CD4-positive, alpha-beta T cell (primary cell): Measurements from ENCODE around the gene UBL4A. TPM values are rescaled to one million over a fixed set of nuclear protein-coding genes. Genes with fewer than 3 reads are reported as not detected.
A peak's percentile ranks its signal among the peaks of the same experiment; 100 is the strongest.

Experiments used
- ATAC-seq: fragments of 200-7000 bp; cut with Tn5 transposase; one replicate; pipeline ENCODE4 v1.10.0; 2022; ENCODE audit warnings: mild to moderate bottlenecking; ENCODE audit not compliant: poor library complexity
- CTCF ChIA-PET: fragments of 350-600 bp; sonication (Branson Sonifier 250); formaldehyde crosslinking; loops from one replicate; lab custom pipeline; 2021; ENCODE audit warnings: antibody characterized with exemption, inconsistent platforms; lab: Charles Lee
- POLR2A ChIA-PET: fragments of 350-600 bp; sonication (Branson Sonifier 250); formaldehyde crosslinking; loops from one replicate; lab custom pipeline; 2021; ENCODE audit warnings: antibody characterized with exemption, inconsistent platforms; lab: Charles Lee
- DNase-seq, 14 experiments: peaks; one replicate each; pipeline ENCODE4 v3.0.0-alpha.2; 2013 to 2020; ENCODE audit warnings: mixed read lengths in 2 of 14
- H3K27ac ChIP-seq, 2 donors: one replicate each; pipeline versions ENCODE4 v1.5.1 to v1.7.0; 2013; ENCODE audit warnings: low read length in 2 of 2, low read depth in 1 of 2, mild to moderate bottlenecking in 1 of 2
- H3K27me3 ChIP-seq, 2 experiments: 1 replicate in 1 of 2; 2 replicates in 1 of 2; pipeline versions ENCODE4 v1.6.1 to v1.7.0; 2013; ENCODE audit warnings: low read length in 2 of 2, control low read depth in 1 of 2, mild to moderate bottlenecking in 1 of 2, moderate library complexity in 1 of 2; ENCODE audit not compliant: insufficient read depth in 2 of 2, control insufficient read depth in 1 of 2
- H3K36me3 ChIP-seq: one replicate; pipeline ENCODE4 v1.6.1; 2013; ENCODE audit warnings: low read length, control low read depth; ENCODE audit not compliant: insufficient read depth
- H3K4me1 ChIP-seq: one replicate; pipeline ENCODE4 v1.6.1; 2013; ENCODE audit warnings: low read length, control low read depth; ENCODE audit not compliant: insufficient read depth
- H3K4me3 ChIP-seq: one replicate; pipeline ENCODE4 v1.5.1; 2013; ENCODE audit warnings: mild to moderate bottlenecking, low read length, moderate library complexity
- H3K9me3 ChIP-seq, 2 experiments: 1 replicate in 1 of 2; 2 replicates in 1 of 2; pipeline versions ENCODE4 v1.6.1 to v1.7.0; 2013; ENCODE audit warnings: low read length in 2 of 2, mild to moderate bottlenecking in 2 of 2, control low read depth in 1 of 2, moderate library complexity in 1 of 2; ENCODE audit not compliant: control insufficient read depth in 1 of 2, insufficient read depth in 1 of 2
- H3K27ac Mint-ChIP-seq: one replicate; pipeline ENCODE4 v1.8.0; 2020; ENCODE audit warnings: mixed read lengths
- H3K27me3 Mint-ChIP-seq: one replicate; pipeline ENCODE4 v1.8.0; 2021; ENCODE audit warnings: mixed read lengths
- H3K36me3 Mint-ChIP-seq: one replicate; pipeline ENCODE4 v1.8.0; 2021; ENCODE audit warnings: low read depth, mixed read lengths
- H3K4me1 Mint-ChIP-seq: one replicate; pipeline ENCODE4 v1.8.0; 2021; ENCODE audit warnings: low read depth, mixed read lengths
- H3K4me3 Mint-ChIP-seq: one replicate; pipeline ENCODE4 v1.8.0; 2020; ENCODE audit warnings: mild to moderate bottlenecking, mixed read lengths
- H3K9me3 Mint-ChIP-seq: one replicate; pipeline ENCODE4 v1.8.0; 2020; ENCODE audit warnings: mixed read lengths
- CTCF ChIP-seq: fragments of 200-600 bp; IDR thresholded peaks from one replicate; pipeline ENCODE4 v1.8.0; 2022; ENCODE audit warnings: antibody characterized with exemption, mild to moderate bottlenecking
- intact Hi-C, 2 experiments: fragments of 100-400 bp; cut with DNase I in 1 of 2; cut with micrococcal nuclease in 1 of 2; formaldehyde crosslinking; loops; one replicate each; pipeline versions ENCODE4 v1.15.1 to v1.9.0; 2023 to 2025; cut with DNase I, micrococcal nuclease
- total RNA-seq, 174 experiments: library from RNA in 2 of 174; stranded (reverse) in 2 of 174; gene quantifications; one replicate each; pipeline ENCODE4 v1.2.3 and lab custom pipeline; 2021 to 2026

The UBL4A gene
- total RNA-seq, 2 experiments from 2014 or later = 6.6 to 8.9 TPM

- Mint-ChIP-seq H3K27me3 (no peaks in the 10 kb centered on the region), H3K27ac (peak overlapping the region; percentile 51), H3K9me3 (no peaks in the 10 kb centered on the region), H3K36me3 (peaks cover 6% of the 10 kb centered on the region), H3K4me3 (no peak overlapping the region), H3K4me1 (peaks cover 11% of the 10 kb centered on the region)
- intact Hi-C loops = loop anchor here (1.0 to 5.0 kb wide), 3 partner anchors 132 to 521 kb away; partner anchors contain the start of gene RPL10 (in 1 of the 2)
- no peak overlapping the region for H3K4me3 ChIP-seq
- ChIA-PET CTCF (interaction anchor here (1.5 kb wide), 1 partner anchor 161 kb away, joined by 3 read pairs; no protein-coding TSS in a partner anchor), POLR2A (interaction anchor here (1.1 to 1.7 kb wide), 2 partner anchors 47 to 136 kb away, joined by 3 read pairs; partner anchors contain the start of gene RPL10)
- H3K27ac ChIP-seq = no peak overlapping the region
- H3K9me3 ChIP-seq = no peaks in the 10 kb centered on the region
- H3K4me1 ChIP-seq = peaks cover 9% of the 10 kb centered on the region
- peaks cover 30% of the 10 kb centered on the region for H3K36me3 ChIP-seq
- peak; percentile 79 to 94 (median 88) for DNase-seq
- no peaks in the 10 kb centered on the region for H3K27me3 ChIP-seq
- ATAC-seq = peak; percentile 97
- peak; percentile 97 for TF ChIP-seq CTCF
Measured at GRCh38 chrX:154534526-154535322, 48.3 kb upstream of the UBL4A start.

GRCh38 chrX:154532690-154533089 lies 46.3 kb upstream of the UBL4A start:
- DNase-seq = no peak
- peaks cover 6% of the 10 kb centered on the region for H3K4me1 Mint-ChIP-seq
- Histone ChIP-seq H3K27ac (no peak overlapping the region), H3K4me1 (peaks cover 9% of the 10 kb centered on the region), H3K9me3 (no peaks in the 10 kb centered on the region), H3K4me3 (no peak overlapping the region), H3K36me3 (peaks cover 30% of the 10 kb centered on the region), H3K27me3 (no peaks in the 10 kb centered on the region)
- intact Hi-C loops = loop anchor here (2.0 to 5.0 kb wide), 3 partner anchors 16 to 135 kb away; partner anchors contain the start of genes FAM3A (in 1 of the 2) and RPL10 (in 1 of the 2)
- no peaks in the 10 kb centered on the region for H3K27me3 Mint-ChIP-seq
- H3K4me3 Mint-ChIP-seq = no peak overlapping the region
- CTCF ChIA-PET = no interaction called here
- H3K36me3 Mint-ChIP-seq = peaks cover 6% of the 10 kb centered on the region
- POLR2A ChIA-PET = interaction anchor here (1.4 to 1.7 kb wide), 3 partner anchors 16 to 135 kb away, joined by 3 to 8 read pairs (median 3); partner anchors contain the start of gene RPL10
- TF ChIP-seq CTCF = no peak
- no peaks in the 10 kb centered on the region for H3K9me3 Mint-ChIP-seq
- no peak overlapping the region for H3K27ac Mint-ChIP-seq
- ATAC-seq = no peak

GRCh38 chrX:154531626-154532025 lies 45.2 kb upstream of the UBL4A start:
- intact Hi-C loops = loop anchor here (2.0 to 5.0 kb wide), 3 partner anchors 15 to 134 kb away; partner anchors contain the start of genes FAM3A (in 1 of the 2) and RPL10 (in 1 of the 2)
- no peaks in the 10 kb centered on the region for H3K27me3 ChIP-seq
- Mint-ChIP-seq H3K9me3 (no peaks in the 10 kb centered on the region), H3K27me3 (no peaks in the 10 kb centered on the region), H3K27ac (no peak overlapping the region), H3K36me3 (peaks cover 6% of the 10 kb centered on the region), H3K4me1 (peaks cover 16% of the 10 kb centered on the region), H3K4me3 (no peak overlapping the region)
- ChIA-PET CTCF (no interaction called here), POLR2A (interaction anchor here (0.6 to 1.6 kb wide), 3 partner anchors 15 to 148 kb away, joined by 3 to 8 read pairs (median 3); partner anchors contain the start of gene RPL10)
- DNase-seq = no peak
- H3K36me3 ChIP-seq = peaks cover 27% of the 10 kb centered on the region
- no peak for TF ChIP-seq CTCF
- H3K9me3 ChIP-seq = no peaks in the 10 kb centered on the region
- no peak overlapping the region for H3K27ac ChIP-seq
- no peak for ATAC-seq
- H3K4me3 ChIP-seq = no peak overlapping the region
- peaks cover 19% of the 10 kb centered on the region for H3K4me1 ChIP-seq
